PC-9 (cell line): Measurements from ENCODE around the gene ATP4B. TPM values are rescaled to one million over a fixed set of nuclear protein-coding genes. Genes with fewer than 3 reads are reported as not detected.

Source experiments
- BruUV-seq: library from RNA; stranded (reverse); fragments of 400-500 nt; replicated peaks from 2 replicates; lab custom pipeline; 2021; lab: Mats Ljungman, UMichigan
- CTCF ChIA-PET: fragments of 300-600 bp; sonication (Branson Sonifier 250); formaldehyde crosslinking; loops from one replicate; lab custom pipeline; 2022; ENCODE audit warnings: antibody characterized with exemption; lab: Charles Lee
- POLR2A ChIA-PET: fragments of 300-600 bp; sonication (Branson Sonifier 250); formaldehyde crosslinking; loops from one replicate; lab custom pipeline; 2022; ENCODE audit warnings: antibody characterized with exemption; ENCODE audit not compliant: unreplicated experiment; lab: Charles Lee
- DNase-seq, 2 experiments: peaks; one replicate each; pipeline versions ENCODE4 v3.0.0 to v3.0.0-alpha.2; 2015 to 2022; ENCODE audit warnings: mixed read lengths in 1 of 2
- H2AFZ ChIP-seq: fragments of 200-600 bp; sonication (generic); 2 replicates; pipeline ENCODE4 v1.8.1; 2017; ENCODE audit warnings: antibody characterized with exemption
- H3F3A ChIP-seq: fragments of 200-600 bp; sonication (generic); 2 replicates; pipeline ENCODE4 v1.8.1; 2017; ENCODE audit warnings: antibody characterized with exemption, mild to moderate bottlenecking, low read depth; ENCODE audit not compliant: insufficient read depth
- H3K27ac ChIP-seq: fragments of 200-600 bp; sonication (generic); 2 replicates; pipeline ENCODE4 v1.6.1; 2016; ENCODE audit warnings: mixed run types
- H3K27me3 ChIP-seq: fragments of 200-600 bp; sonication (generic); 2 replicates; pipeline ENCODE4 v1.6.1; 2016; ENCODE audit warnings: low read depth, mixed run types; ENCODE audit not compliant: insufficient read depth
- H3K36me3 ChIP-seq: fragments of 200-600 bp; sonication (generic); 2 replicates; pipeline ENCODE4 v1.6.1; 2016; ENCODE audit warnings: low read depth, mixed run types
- H3K4me1 ChIP-seq: fragments of 200-600 bp; sonication (generic); replicated peaks from 2 replicates; pipeline ENCODE4 v1.6.1; 2016; ENCODE audit warnings: mixed run types; ENCODE audit not compliant: insufficient read depth
- H3K4me2 ChIP-seq: fragments of 200-600 bp; sonication (generic); 2 replicates; pipeline ENCODE4 v1.6.1; 2017; ENCODE audit warnings: mixed run types
- H3K4me3 ChIP-seq: fragments of 200-600 bp; sonication (generic); 2 replicates; pipeline ENCODE4 v1.6.1; 2016; ENCODE audit warnings: mixed run types
- H3K79me2 ChIP-seq: fragments of 200-600 bp; sonication (generic); 2 replicates; pipeline ENCODE4 v1.6.1; 2017; ENCODE audit warnings: low read depth, mixed run types
- H3K9me2 ChIP-seq: fragments of 200-600 bp; sonication (generic); 2 replicates; pipeline ENCODE4 v1.8.1; 2017; ENCODE audit warnings: mild to moderate bottlenecking; ENCODE audit not compliant: insufficient read depth
- H3K9me3 ChIP-seq: fragments of 200-600 bp; sonication (generic); 2 replicates; pipeline ENCODE4 v1.8.1; 2016; ENCODE audit warnings: low read depth; ENCODE audit not compliant: insufficient read depth
- H4K20me1 ChIP-seq: fragments of 200-600 bp; sonication (generic); 2 replicates; pipeline ENCODE4 v1.8.1; 2017; ENCODE audit not compliant: insufficient read depth
- CTCF ChIP-seq: fragments of 200-600 bp; sonication (generic); conservative IDR thresholded peaks from 2 replicates; pipeline ENCODE4 v1.6.1; 2017; ENCODE audit warnings: mixed run types, antibody characterized with exemption, mild to moderate bottlenecking, moderate library complexity
- EZH2 ChIP-seq: fragments of 200-600 bp; sonication (generic); IDR thresholded peaks from 2 replicates; pipeline ENCODE4 v1.8.0; 2017; ENCODE audit warnings: antibody characterized with exemption, low read depth
- intact Hi-C: fragments of 100-400 bp; cut with micrococcal nuclease; formaldehyde crosslinking; loops from one replicate; pipeline ENCODE4 v1.10.0; 2022; ENCODE audit not compliant: unreplicated experiment
- total RNA-seq: library from RNA; stranded (reverse); gene quantifications from 2 replicates; pipeline ENCODE4 v1.2.3, GENCODE V29; 2021

Gene ATP4B
- total RNA-seq, 1 experiment from 2014 or later = not detected

- H3K79me2 ChIP-seq = no peaks in the 10 kb centered on the region
- no peak overlapping the region for H3K27ac ChIP-seq
- no peaks in the 10 kb centered on the region for H3K9me2 ChIP-seq
- POLR2A ChIA-PET = interaction anchor here (0.6 kb wide), 1 partner anchor 27 kb away, joined by 3 read pairs; no protein-coding TSS in a partner anchor
- H3K4me3 ChIP-seq = no peak overlapping the region
- intact Hi-C loops = no loop called here
- BruUV-seq = no TSS peak
- DNase-seq = no peak
- H3K9me3 ChIP-seq = no peaks in the 10 kb centered on the region
- peaks cover 4% of the 10 kb centered on the region; the same call in 1 of the 2 replicates for H3F3A ChIP-seq
- H3K4me2 ChIP-seq = no peak overlapping the region
- no peak overlapping the region for H2AFZ ChIP-seq
- peaks cover 3% of the 10 kb centered on the region; the same call in 1 of the 2 replicates for H4K20me1 ChIP-seq
- TF ChIP-seq EZH2 (no peak), CTCF (no peak)
- CTCF ChIA-PET = no interaction called here
- H3K4me1 ChIP-seq = no peaks in the 10 kb centered on the region
- peaks cover 41% of the 10 kb centered on the region for H3K36me3 ChIP-seq
- H3K27me3 ChIP-seq = no peaks in the 10 kb centered on the region
Observed at GRCh38 chr13:113636266-113636963, 21.6 kb downstream of the ATP4B start.

- Histone ChIP-seq H3K4me2 (no peak overlapping the region), H4K20me1 (peaks cover 3% of the 10 kb centered on the region), H3K4me1 (no peaks in the 10 kb centered on the region), H3K79me2 (no peaks in the 10 kb centered on the region), H2AFZ (no peak overlapping the region), H3K4me3 (no peak overlapping the region), H3K27me3 (no peaks in the 10 kb centered on the region), H3K9me2 (no peaks in the 10 kb centered on the region), H3F3A (peaks cover 4% of the 10 kb centered on the region; the same call in 1 of the 2 replicates), H3K27ac (no peak overlapping the region), H3K36me3 (peaks cover 40% of the 10 kb centered on the region), H3K9me3 (no peaks in the 10 kb centered on the region)
- POLR2A ChIA-PET = no interaction called here
- TF ChIP-seq EZH2 (no peak), CTCF (no peak)
- intact Hi-C loops = no loop called here
- CTCF ChIA-PET = no interaction called here
- no peak for DNase-seq
- no TSS peak for BruUV-seq
Observed at GRCh38 chr13:113635709-113636108, 22.3 kb downstream of the ATP4B start.

- Histone ChIP-seq H3K9me2 (no peaks in the 10 kb centered on the region), H4K20me1 (peaks cover 9% of the 10 kb centered on the region; the same call in 1 of the 2 replicates), H3K27me3 (no peaks in the 10 kb centered on the region), H3K4me3 (no peak overlapping the region), H3K9me3 (no peaks in the 10 kb centered on the region), H3K36me3 (peaks cover 33% of the 10 kb centered on the region), H3F3A (peaks cover 4% of the 10 kb centered on the region; the same call in 1 of the 2 replicates), H3K4me1 (no peaks in the 10 kb centered on the region), H3K79me2 (no peaks in the 10 kb centered on the region; the same call in 1 of the 2 replicates), H3K4me2 (no peak overlapping the region), H3K27ac (no peak overlapping the region), H2AFZ (no peak overlapping the region)
- POLR2A ChIA-PET = no interaction called here
- TF ChIP-seq CTCF = no peak
- no peak for TF ChIP-seq EZH2
- intact Hi-C loops = no loop called here
- CTCF ChIA-PET = no interaction called here
- DNase-seq = no peak
- BruUV-seq = no TSS peak
Observed at GRCh38 chr13:113635048-113635420, 23.0 kb downstream of the ATP4B start.
